ENCODE measurements around the gene MAGI2. TPM values are rescaled to one million over a fixed set of nuclear protein-coding genes. Genes with fewer than 3 reads are reported as not detected.

MAGI2 gene
- total RNA-seq, 1 experiment from 2014 or later: 0.22 TPM

- Histone ChIP-seq H3K36me3 (ENCODE audit: control insufficient read depth in 1 of 2, insufficient read depth in 2 of 2, low read length in 2 of 2) (no peaks in the 10 kb centered on the region), H2AFZ (ENCODE audit: low read depth, low read length, poor library complexity, severe bottlenecking) (peak overlapping the region; percentile 73), H3K9me2 (ENCODE audit: insufficient read depth) (no peaks in the 10 kb centered on the region), H3K4me3 (replicated peaks in 1 of 2; ENCODE audit: low read depth in 1 of 2, low read length in 2 of 2) (no peak overlapping the region), H3K4me2 (ENCODE audit: low read length) (peak overlapping the region; percentile 31), H3K27ac (ENCODE audit: low read depth, low read length) (no peak overlapping the region), H3K9ac (ENCODE audit: low read length) (no peak overlapping the region), H3K9me3 (ENCODE audit: control insufficient read depth in 1 of 2, insufficient read depth in 1 of 2, low read depth in 1 of 2, low read length in 2 of 2) (no peaks in the 10 kb centered on the region), H3K4me1 (ENCODE audit: control insufficient read depth in 1 of 2, insufficient read depth in 2 of 2, low read length in 2 of 2) (no peaks in the 10 kb centered on the region), H4K20me1 (ENCODE audit: insufficient read depth) (no peaks in the 10 kb centered on the region), H3K79me2 (ENCODE audit: insufficient read depth, low read length) (no peaks in the 10 kb centered on the region), H3K27me3 (ENCODE audit: insufficient read depth, low read length) (no peaks in the 10 kb centered on the region)
- ATAC-seq (peak; percentile 83), DNase-seq (ENCODE audit: low read depth, low spot score) (peak; percentile 24)
- ChIA-PET POLR2A (no interaction called here), RAD21 (ENCODE audit: low non-redundant PET in 1 of 2, low total read pairs in 2 of 2, uncharacterized antibody in 2 of 2, unreplicated experiment in 2 of 2) (no interaction called here), CTCF (interaction anchor here (0.8 to 1.6 kb wide), 7 partner anchors 8 to 1043 kb away, joined by 3 to 7 read pairs (median 5); no protein-coding TSS in a partner anchor)
- intact Hi-C loops (cut with micrococcal nuclease): loop anchor here (2.0 to 5.0 kb wide), 2 partner anchors 590 to 665 kb away; no protein-coding TSS in a partner anchor
- BruUV-seq (replicated peaks): no TSS peak
- TF ChIP-seq ATF3 (IDR thresholded peaks at IDR 0.05): no peak
- TF ChIP-seq TCF7L2 (IDR thresholded peaks at IDR 0.05; ENCODE audit: borderline replicate concordance, extremely low read depth, insufficient read depth, insufficient read length): no peak
- no peak for TF ChIP-seq SIN3A (IDR thresholded peaks at IDR 0.05; ENCODE audit: low read depth)
- TF ChIP-seq JUND (IDR thresholded peaks at IDR 0.05): no peak
- peak; percentile 73 for TF ChIP-seq RAD21 (IDR thresholded peaks at IDR 0.05; ENCODE audit: low read depth)
- TF ChIP-seq SP1 (IDR thresholded peaks at IDR 0.05; ENCODE audit: low read depth): no peak
- peak; percentile 27 to 68 (median 60); a peak in 5 of 6 replicates for TF ChIP-seq CTCF (IDR thresholded peaks at IDR 0.05 in 2 of 3, conservative IDR thresholded peaks at IDR 0.05 in 1 of 3; ENCODE audit: borderline replicate concordance in 1 of 3, insufficient read depth in 1 of 3, low read depth in 2 of 3, low read length in 2 of 3)
Measured at GRCh38 chr7:79176859-79177477, 276.5 kb downstream of the MAGI2 start.
